IPS-18a (cell line): ENCODE measurements around the gene SLCO6A1.

ENCODE experiments used
- H3K27ac ChIP-seq: one replicate; pipeline ENCODE4 v1.5.1; 2013; ENCODE audit warnings: low read length
- H3K27me3 ChIP-seq: one replicate; pipeline ENCODE4 v1.6.1; 2013; ENCODE audit warnings: mild to moderate bottlenecking, low read length; ENCODE audit not compliant: control insufficient read depth, insufficient read depth
- H3K36me3 ChIP-seq: one replicate; pipeline ENCODE4 v1.6.1; 2013; ENCODE audit warnings: low read depth, low read length; ENCODE audit not compliant: control insufficient read depth
- H3K4me1 ChIP-seq: one replicate; pipeline ENCODE4 v1.6.1; 2013; ENCODE audit warnings: low read depth, low read length; ENCODE audit not compliant: control insufficient read depth
- H3K4me3 ChIP-seq: one replicate; pipeline ENCODE4 v1.5.1; 2013; ENCODE audit warnings: low read length
- H3K9ac ChIP-seq: one replicate; pipeline ENCODE4 v1.6.1; 2013; ENCODE audit warnings: mild to moderate bottlenecking, low read length, moderate library complexity
- H3K9me3 ChIP-seq: one replicate; pipeline ENCODE4 v1.6.1; 2013; ENCODE audit warnings: low read depth, low read length; ENCODE audit not compliant: control insufficient read depth

Gene SLCO6A1

GRCh38 chr5:102433473-102433872 lies 65.3 kb downstream of the SLCO6A1 start:
- Histone ChIP-seq H3K9ac (no peak overlapping the region), H3K4me1 (no peaks in the 10 kb centered on the region), H3K36me3 (no peaks in the 10 kb centered on the region), H3K9me3 (peaks cover 5% of the 10 kb centered on the region), H3K27me3 (no peaks in the 10 kb centered on the region), H3K4me3 (no peak overlapping the region), H3K27ac (no peak overlapping the region)

GRCh38 chr5:102421647-102422046 lies 77.2 kb downstream of the SLCO6A1 start:
- no peaks in the 10 kb centered on the region for H3K27me3 ChIP-seq

GRCh38 chr5:102418531-102418930 lies 80.3 kb downstream of the SLCO6A1 start:
- H3K36me3 ChIP-seq = no peaks in the 10 kb centered on the region
- H3K4me3 ChIP-seq = no peak overlapping the region
- no peaks in the 10 kb centered on the region for H3K4me1 ChIP-seq
- no peak overlapping the region for H3K9ac ChIP-seq
- H3K27ac ChIP-seq = no peak overlapping the region
- no peaks in the 10 kb centered on the region for H3K27me3 ChIP-seq
- no peaks in the 10 kb centered on the region for H3K9me3 ChIP-seq

More at GRCh38 chr5:102421647-102422046, 77.2 kb downstream of the SLCO6A1 start:
- no peak overlapping the region for H3K4me3 ChIP-seq
- no peaks in the 10 kb centered on the region for H3K9me3 ChIP-seq
- no peak overlapping the region for H3K27ac ChIP-seq
- H3K36me3 ChIP-seq = no peaks in the 10 kb centered on the region
- H3K4me1 ChIP-seq = no peaks in the 10 kb centered on the region
- H3K9ac ChIP-seq = no peak overlapping the region

- Histone ChIP-seq H3K4me1 (no peaks in the 10 kb centered on the region), H3K27me3 (no peaks in the 10 kb centered on the region), H3K9me3 (no peaks in the 10 kb centered on the region), H3K4me3 (no peak overlapping the region), H3K27ac (no peak overlapping the region), H3K36me3 (no peaks in the 10 kb centered on the region), H3K9ac (no peak overlapping the region)
These were observed 84.4 kb downstream of the SLCO6A1 start for GRCh38 chr5:102414448-102414847.

GRCh38 chr5:102388235-102388634 lies 110.6 kb downstream of the SLCO6A1 start:
- Histone ChIP-seq H3K27ac (no peak overlapping the region), H3K9ac (no peak overlapping the region), H3K9me3 (no peaks in the 10 kb centered on the region), H3K4me3 (no peak overlapping the region), H3K4me1 (no peaks in the 10 kb centered on the region), H3K27me3 (no peaks in the 10 kb centered on the region), H3K36me3 (no peaks in the 10 kb centered on the region)

GRCh38 chr5:102385365-102385764 lies 113.4 kb downstream of the SLCO6A1 start:
- Histone ChIP-seq H3K9me3 (no peaks in the 10 kb centered on the region), H3K4me3 (no peak overlapping the region), H3K4me1 (no peaks in the 10 kb centered on the region), H3K9ac (no peak overlapping the region), H3K27me3 (no peaks in the 10 kb centered on the region), H3K27ac (no peak overlapping the region), H3K36me3 (no peaks in the 10 kb centered on the region)

GRCh38 chr5:102380174-102380573 lies 118.6 kb downstream of the SLCO6A1 start:
- Histone ChIP-seq H3K4me1 (no peaks in the 10 kb centered on the region), H3K9ac (no peak overlapping the region), H3K9me3 (no peaks in the 10 kb centered on the region), H3K4me3 (no peak overlapping the region), H3K27ac (no peak overlapping the region), H3K27me3 (no peaks in the 10 kb centered on the region), H3K36me3 (no peaks in the 10 kb centered on the region)

- H3K4me3 ChIP-seq = no peak overlapping the region
- H3K9me3 ChIP-seq = no peaks in the 10 kb centered on the region
- no peak overlapping the region for H3K9ac ChIP-seq
- no peaks in the 10 kb centered on the region for H3K36me3 ChIP-seq
- no peak overlapping the region for H3K27ac ChIP-seq
- H3K27me3 ChIP-seq = no peaks in the 10 kb centered on the region
- H3K4me1 ChIP-seq = no peaks in the 10 kb centered on the region
These were observed 122.9 kb downstream of the SLCO6A1 start for GRCh38 chr5:102375876-102376275.

- H3K36me3 ChIP-seq = no peaks in the 10 kb centered on the region
- no peak overlapping the region for H3K27ac ChIP-seq
- H3K27me3 ChIP-seq = no peaks in the 10 kb centered on the region
- H3K4me3 ChIP-seq = no peak overlapping the region
- H3K9me3 ChIP-seq = no peaks in the 10 kb centered on the region
- no peak overlapping the region for H3K9ac ChIP-seq
- no peaks in the 10 kb centered on the region for H3K4me1 ChIP-seq
These were observed 123.5 kb downstream of the SLCO6A1 start for GRCh38 chr5:102375272-102375671.

- Histone ChIP-seq H3K27me3 (no peaks in the 10 kb centered on the region), H3K4me3 (no peak overlapping the region), H3K9ac (no peak overlapping the region), H3K27ac (no peak overlapping the region), H3K36me3 (no peaks in the 10 kb centered on the region), H3K4me1 (no peaks in the 10 kb centered on the region), H3K9me3 (no peaks in the 10 kb centered on the region)
These were observed 130.4 kb downstream of the SLCO6A1 start for GRCh38 chr5:102368392-102368791.

- no peaks in the 10 kb centered on the region for H3K9me3 ChIP-seq
- no peak overlapping the region for H3K9ac ChIP-seq
- no peak overlapping the region for H3K4me3 ChIP-seq
- no peaks in the 10 kb centered on the region for H3K27me3 ChIP-seq
- no peaks in the 10 kb centered on the region for H3K4me1 ChIP-seq
- no peak overlapping the region for H3K27ac ChIP-seq
- H3K36me3 ChIP-seq = no peaks in the 10 kb centered on the region
These were observed 157.0 kb downstream of the SLCO6A1 start for GRCh38 chr5:102341681-102342288.

GRCh38 chr5:102324714-102325113 lies 174.1 kb downstream of the SLCO6A1 start:
- Histone ChIP-seq H3K27me3 (no peaks in the 10 kb centered on the region), H3K9ac (no peak overlapping the region)

More at GRCh38 chr5:102324714-102325113, 174.1 kb downstream of the SLCO6A1 start:
- Histone ChIP-seq H3K36me3 (no peaks in the 10 kb centered on the region), H3K4me1 (no peaks in the 10 kb centered on the region), H3K27ac (no peak overlapping the region), H3K4me3 (no peak overlapping the region), H3K9me3 (no peaks in the 10 kb centered on the region)
